HG03060 (cell line): ENCODE results near the gene ADARB2.
"Not testable (repeated sequence)": the region's sequence is repeated elsewhere in the genome, so short reads cannot be mapped to it uniquely, and the experiment has no call there.

Experiments
- ATAC-seq: cut with Tn5 transposase; IDR thresholded peaks from one replicate; pipeline ENCODE4 v1.9.1; 2021; ENCODE audit warnings: low read depth, moderate number of reproducible peaks; ENCODE audit not compliant: unreplicated experiment

ADARB2 gene

GRCh38 chr10:1366811-1367425 is 370.4 kb downstream of the ADARB2 start:
- no peak for ATAC-seq

- ATAC-seq = no peak
Observed at GRCh38 chr10:1366322-1366691, 371.0 kb downstream of the ADARB2 start.

- ATAC-seq = no peak
Observed at GRCh38 chr10:1365540-1366321, 371.6 kb downstream of the ADARB2 start.

- ATAC-seq = no peak
Observed at GRCh38 chr10:1364151-1364910, 373.0 kb downstream of the ADARB2 start.

- ATAC-seq = no peak
Observed at GRCh38 chr10:1363446-1364121, 373.7 kb downstream of the ADARB2 start.

- no peak for ATAC-seq
Observed at GRCh38 chr10:1362589-1363445, 374.5 kb downstream of the ADARB2 start.

- ATAC-seq = no peak
Observed at GRCh38 chr10:1361411-1362105, 375.8 kb downstream of the ADARB2 start.

- ATAC-seq = no peak
Observed at GRCh38 chr10:1360558-1361164, 376.7 kb downstream of the ADARB2 start.

GRCh38 chr10:1360011-1360557 is 377.2 kb downstream of the ADARB2 start:
- no peak for ATAC-seq

- ATAC-seq = no peak
Observed at GRCh38 chr10:1359626-1359955, 377.7 kb downstream of the ADARB2 start.

- no peak for ATAC-seq
Observed at GRCh38 chr10:1358860-1359625, 378.3 kb downstream of the ADARB2 start.

GRCh38 chr10:1358147-1358546 is 379.2 kb downstream of the ADARB2 start:
- ATAC-seq = no peak

- no peak for ATAC-seq
Observed at GRCh38 chr10:1356349-1356748, 381.0 kb downstream of the ADARB2 start.

- ATAC-seq = no peak
Observed at GRCh38 chr10:1354809-1355710, 382.3 kb downstream of the ADARB2 start.

- ATAC-seq = not testable (repeated sequence)
Observed at GRCh38 chr10:1352296-1352695, 385.0 kb downstream of the ADARB2 start.

GRCh38 chr10:1348773-1349050 is 388.6 kb downstream of the ADARB2 start:
- ATAC-seq = no peak
